Duodenal mucosa (tissue), 2 donors: ENCODE results near the gene ARHGAP8.

Experiments
- H3K27ac ChIP-seq: one replicate; pipeline ENCODE4 v1.7.0; 2013; ENCODE audit warnings: low read depth, low read length
- H3K27me3 ChIP-seq, 2 donors: one replicate each; pipeline ENCODE4 v1.7.0; 2013; ENCODE audit warnings: low read length in 2 of 2, control low read depth in 1 of 2; ENCODE audit not compliant: insufficient read depth in 2 of 2, control insufficient read depth in 1 of 2
- H3K36me3 ChIP-seq, 2 donors: one replicate each; pipeline ENCODE4 v1.7.0; 2013; ENCODE audit warnings: low read length in 2 of 2, control low read depth in 1 of 2; ENCODE audit not compliant: insufficient read depth in 2 of 2, control insufficient read depth in 1 of 2
- H3K4me1 ChIP-seq, 2 donors: one replicate each; pipeline ENCODE4 v1.7.0; 2013; ENCODE audit warnings: low read length in 2 of 2, control low read depth in 1 of 2; ENCODE audit not compliant: insufficient read depth in 2 of 2, control insufficient read depth in 1 of 2
- H3K4me3 ChIP-seq, 2 donors: one replicate each; pipeline ENCODE4 v1.7.0; 2013; ENCODE audit warnings: low read length in 2 of 2, low read depth in 1 of 2
- H3K9ac ChIP-seq, 2 donors: one replicate each; pipeline ENCODE4 v1.7.0; 2013; ENCODE audit warnings: low read length in 2 of 2, low read depth in 1 of 2
- H3K9me3 ChIP-seq, 2 donors: one replicate each; pipeline ENCODE4 v1.7.0; 2013; ENCODE audit warnings: low read length in 2 of 2, control low read depth in 1 of 2; ENCODE audit not compliant: control insufficient read depth in 1 of 2

The ARHGAP8 gene

DNA sequence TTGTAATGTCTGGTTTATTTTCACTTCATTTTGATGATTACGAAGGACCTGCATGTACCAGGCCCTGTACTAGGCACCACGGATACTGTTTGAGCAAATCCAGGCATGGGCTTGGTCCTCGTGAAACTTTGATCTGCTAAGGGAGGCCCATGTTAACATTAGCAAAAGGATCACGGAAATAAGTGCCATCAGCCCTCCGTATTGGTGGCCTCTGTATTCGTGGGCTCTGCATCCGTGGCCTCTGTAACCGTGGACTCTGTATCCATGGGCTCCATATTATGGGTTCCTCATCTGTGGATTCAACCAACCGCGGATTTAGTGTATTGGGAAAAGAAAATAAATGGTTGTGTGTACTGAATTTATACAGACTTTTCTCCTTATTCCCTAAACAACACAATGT, 8.7 kb downstream of the ARHGAP8 start:
- Histone ChIP-seq H3K4me1 (peaks cover 18% of the 10 kb centered on the region in 2 donors), H3K36me3 (no peaks in the 10 kb centered on the region), H3K4me3 (no peak overlapping the region), H3K9ac (no peak overlapping the region), H3K9me3 (no peaks in the 10 kb centered on the region), H3K27ac (no peak overlapping the region), H3K27me3 (no peaks in the 10 kb centered on the region)

- no peaks in the 10 kb centered on the region for H3K9me3 ChIP-seq
Observed at GRCh38 chr22:44764373-44764772, 12.0 kb downstream of the ARHGAP8 start.

DNA sequence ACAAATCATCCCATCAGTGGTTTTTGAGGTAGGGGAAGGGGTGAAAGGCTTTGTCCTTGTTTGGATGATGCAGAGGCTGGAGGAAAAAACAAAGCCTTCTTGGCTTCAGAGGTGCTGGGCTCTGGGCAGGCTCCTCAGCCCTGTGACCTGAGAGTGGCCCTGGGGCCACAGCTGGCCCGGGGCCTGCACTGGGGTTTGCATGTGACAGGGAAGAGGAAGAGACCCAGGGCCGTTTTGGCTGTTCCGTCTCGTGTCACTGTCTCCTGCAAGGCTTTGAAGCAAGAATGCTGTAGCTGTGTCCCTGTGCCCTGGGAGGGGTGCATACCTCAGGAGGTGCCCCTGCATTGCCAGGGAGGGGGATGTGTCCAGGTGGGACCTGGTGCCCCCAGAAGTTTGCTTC, 12.6 kb downstream of the ARHGAP8 start:
- no peak overlapping the region for H3K9ac ChIP-seq
- H3K4me3 ChIP-seq, result no peak overlapping the region
- no peaks in the 10 kb centered on the region for H3K36me3 ChIP-seq
- no peaks in the 10 kb centered on the region for H3K27me3 ChIP-seq
- peaks cover under 1 to 2% of the 10 kb centered on the region in 2 donors for H3K4me1 ChIP-seq
- no peaks in the 10 kb centered on the region for H3K9me3 ChIP-seq
- no peak overlapping the region for H3K27ac ChIP-seq

More at GRCh38 chr22:44764373-44764772, 12.0 kb downstream of the ARHGAP8 start:
- Histone ChIP-seq H3K9ac (no peak overlapping the region), H3K27me3 (no peaks in the 10 kb centered on the region), H3K4me3 (no peak overlapping the region), H3K27ac (no peak overlapping the region), H3K4me1 (peaks cover 7 to 8% of the 10 kb centered on the region in 2 donors), H3K36me3 (no peaks in the 10 kb centered on the region)

GRCh38 chr22:44765571-44766285, 13.4 kb downstream of the ARHGAP8 start:
- H3K27ac ChIP-seq, result no peak overlapping the region
- no peak overlapping the region for H3K9ac ChIP-seq

GRCh38 chr22:44773082-44773481, 20.7 kb downstream of the ARHGAP8 start:
- peaks cover 5 to 10% of the 10 kb centered on the region in 2 donors for H3K4me1 ChIP-seq
- no peak overlapping the region for H3K4me3 ChIP-seq
- no peaks in the 10 kb centered on the region for H3K36me3 ChIP-seq
- no peaks in the 10 kb centered on the region for H3K9me3 ChIP-seq
- no peaks in the 10 kb centered on the region for H3K27me3 ChIP-seq
- no peak overlapping the region for H3K27ac ChIP-seq
- H3K9ac ChIP-seq, result no peak overlapping the region

More at GRCh38 chr22:44765571-44766285, 13.4 kb downstream of the ARHGAP8 start:
- Histone ChIP-seq H3K27me3 (no peaks in the 10 kb centered on the region), H3K4me1 (no peaks in the 10 kb centered on the region), H3K4me3 (no peak overlapping the region), H3K36me3 (no peaks in the 10 kb centered on the region), H3K9me3 (no peaks in the 10 kb centered on the region)

DNA sequence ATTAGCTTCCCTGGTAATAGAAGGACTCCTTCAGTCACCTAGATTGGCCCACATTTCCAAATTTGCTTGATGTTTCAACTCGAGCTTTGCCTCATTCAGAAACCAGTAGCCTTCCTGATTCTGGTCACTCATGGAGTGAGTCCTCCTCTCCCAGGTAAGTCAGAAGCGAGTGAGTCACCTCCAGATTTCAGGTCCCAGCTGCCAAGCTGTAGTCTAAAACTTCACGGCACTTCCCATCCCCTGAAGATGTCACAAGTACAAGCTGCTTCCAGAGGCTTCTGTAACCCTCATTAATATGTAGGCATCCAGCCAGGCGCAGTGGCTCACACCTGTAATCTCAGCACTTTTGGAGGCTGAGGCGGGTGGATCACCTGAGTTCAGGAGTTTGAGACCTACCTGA, 23.5 kb downstream of the ARHGAP8 start:
- Histone ChIP-seq H3K27me3 (no peaks in the 10 kb centered on the region), H3K36me3 (no peaks in the 10 kb centered on the region), H3K9ac (no peak overlapping the region), H3K4me3 (no peak overlapping the region), H3K27ac (no peak overlapping the region), H3K9me3 (no peaks in the 10 kb centered on the region), H3K4me1 (peaks cover 5 to 10% of the 10 kb centered on the region in 2 donors)

DNA sequence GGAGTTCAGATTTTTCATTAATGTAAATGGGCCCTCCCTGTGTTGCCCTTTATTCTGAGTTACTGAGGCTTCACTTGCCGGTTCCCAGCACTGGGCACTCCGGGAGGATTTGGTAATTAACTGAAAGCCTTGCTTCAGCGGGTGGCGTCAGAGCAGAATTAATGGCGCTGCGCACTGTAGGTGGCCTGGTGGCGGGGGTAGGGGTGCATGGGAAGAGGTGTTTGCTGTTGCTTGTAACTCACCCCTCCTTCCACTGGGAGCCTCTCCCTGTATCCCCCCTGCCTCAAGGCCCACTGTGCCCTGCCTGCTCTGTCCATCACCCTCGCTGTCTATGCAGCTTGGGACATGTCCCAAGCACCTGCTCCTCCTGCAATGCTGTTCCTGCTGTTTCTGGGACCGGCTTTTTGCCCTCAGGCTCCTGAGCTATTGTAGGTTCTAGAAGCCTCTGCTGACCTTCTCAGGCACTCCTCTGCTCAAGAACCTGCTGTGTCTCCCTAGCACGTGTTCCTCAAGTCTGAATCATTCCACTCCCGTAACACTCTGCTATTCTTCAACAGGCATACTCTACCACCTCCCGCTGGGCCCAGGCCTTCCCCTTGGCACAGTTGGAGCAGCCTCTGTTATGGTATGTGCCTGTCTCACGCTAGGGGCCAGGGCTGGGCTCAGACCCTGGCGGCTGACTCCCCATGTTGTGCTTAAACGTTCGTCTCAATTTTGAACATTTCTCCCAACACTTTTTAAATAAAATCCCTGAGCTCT, 24.4 kb downstream of the ARHGAP8 start:
- Histone ChIP-seq H3K4me3 (no peak overlapping the region), H3K27ac (no peak overlapping the region), H3K36me3 (no peaks in the 10 kb centered on the region), H3K9me3 (no peaks in the 10 kb centered on the region), H3K4me1 (peaks cover 5 to 10% of the 10 kb centered on the region in 2 donors), H3K27me3 (no peaks in the 10 kb centered on the region), H3K9ac (no peak overlapping the region)

GRCh38 chr22:44777364-44777755, 25.0 kb downstream of the ARHGAP8 start:
- H3K27me3 ChIP-seq, result no peaks in the 10 kb centered on the region
- no peak overlapping the region for H3K4me3 ChIP-seq
- H3K4me1 ChIP-seq, result peaks cover 5 to 10% of the 10 kb centered on the region in 2 donors
- no peak overlapping the region for H3K27ac ChIP-seq
- H3K9me3 ChIP-seq, result no peaks in the 10 kb centered on the region
- H3K9ac ChIP-seq, result no peak overlapping the region
- H3K36me3 ChIP-seq, result no peaks in the 10 kb centered on the region

- Histone ChIP-seq H3K36me3 (no peaks in the 10 kb centered on the region), H3K4me1 (peaks cover 5 to 10% of the 10 kb centered on the region in 2 donors), H3K9me3 (no peaks in the 10 kb centered on the region), H3K27me3 (no peaks in the 10 kb centered on the region), H3K27ac (no peak overlapping the region), H3K4me3 (no peak overlapping the region), H3K9ac (no peak overlapping the region)
Observed at GRCh38 chr22:44780876-44781449, 28.6 kb downstream of the ARHGAP8 start.

DNA sequence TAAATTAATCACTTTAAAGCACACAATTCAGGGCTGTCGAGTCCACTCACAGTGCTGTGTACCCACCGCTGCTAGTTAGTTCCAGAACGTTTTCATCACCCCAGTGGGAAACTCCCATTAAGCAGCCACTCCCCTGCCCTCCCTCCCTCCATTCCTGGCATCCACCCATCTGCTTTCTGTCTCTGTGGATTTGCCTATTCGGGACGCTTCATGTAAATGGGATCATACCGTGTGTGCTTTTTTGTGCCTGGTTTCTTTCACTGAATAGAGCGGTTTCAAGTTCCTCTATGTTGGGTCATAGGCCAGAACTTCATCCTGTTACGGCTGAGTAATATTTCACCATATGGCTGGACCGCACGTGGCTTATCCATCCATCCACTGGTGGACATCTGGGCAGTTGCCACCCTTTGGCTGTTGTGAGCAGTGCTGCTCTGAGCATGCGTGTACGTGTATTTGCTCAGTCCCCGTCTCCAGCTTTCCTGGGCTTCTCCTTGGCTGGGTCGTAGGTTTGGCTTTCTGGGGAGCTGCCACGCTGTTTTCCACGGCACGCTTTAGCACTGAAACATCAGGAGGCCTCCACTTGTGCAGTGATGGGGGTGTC, 30.1 kb downstream of the ARHGAP8 start:
- H3K4me1 ChIP-seq, result no peaks in the 10 kb centered on the region
- H3K9ac ChIP-seq, result no peak overlapping the region
- H3K36me3 ChIP-seq, result no peaks in the 10 kb centered on the region
- no peaks in the 10 kb centered on the region for H3K27me3 ChIP-seq
- H3K27ac ChIP-seq, result no peak overlapping the region
- no peak overlapping the region for H3K4me3 ChIP-seq
- H3K9me3 ChIP-seq, result no peaks in the 10 kb centered on the region
